OCI-LY1 (cell line): Measurements from ENCODE around the gene ARFGAP2.

Source experiments
- CTCF ChIP-seq: fragments of 200-600 bp; sonication (generic), shearing (Covaris generic); IDR thresholded peaks from 2 replicates; pipeline ENCODE4 v1.5.1; 2017; ENCODE audit warnings: mild to moderate bottlenecking, antibody characterized with exemption, low read length, moderate library complexity, mixed read lengths
- EZH2 ChIP-seq: fragments of 200-600 bp; sonication (generic), shearing (Covaris generic); IDR thresholded peaks from 2 replicates; pipeline ENCODE4 v1.8.0; 2017; ENCODE audit warnings: borderline replicate concordance, mixed run types, mild to moderate bottlenecking, antibody characterized with exemption, low read length, moderate library complexity, mixed read lengths

- no peak for TF ChIP-seq CTCF
- no peak for TF ChIP-seq EZH2
These were observed 43.7 kb downstream of the ARFGAP2 start for GRCh38 chr11:47132981-47133380.
